GM12892 (cell line): ENCODE data around the gene IGFBPL1.

Experiments
- POLR2A ChIP-seq: IDR thresholded peaks from 2 replicates; pipeline ENCODE4 v1.6.1; 2011; ENCODE audit warnings: low read depth, low read length, control low read depth
- POLR2AphosphoS5 ChIP-seq: IDR thresholded peaks from 2 replicates; pipeline ENCODE4 v1.6.1; 2011; ENCODE audit warnings: low read depth, low read length, control low read depth
- TAF1 ChIP-seq: IDR thresholded peaks from 2 replicates; pipeline ENCODE4 v1.6.1; 2011; ENCODE audit warnings: low read depth, mild to moderate bottlenecking, control low read depth, low read length, borderline replicate concordance

GRCh38 chr9:38443597-38443996 is 19.3 kb upstream of the IGFBPL1 start:
- TF ChIP-seq POLR2AphosphoS5 (no peak), POLR2A (no peak), TAF1 (no peak)
